KMS-11 (cell line): Measurements from ENCODE around the gene RBMY1B.
"Not testable (repeated sequence)": the region's sequence is repeated elsewhere in the genome, so short reads cannot be mapped to it uniquely, and the experiment has no call there.

Source experiments
- H2AFZ ChIP-seq: fragments of 200-600 bp; sonication (generic); 2 replicates; pipeline ENCODE4 v1.6.1; 2016; ENCODE audit warnings: antibody characterized with exemption, mixed run types, low read depth
- H3K27ac ChIP-seq: fragments of 200-600 bp; sonication (generic); 2 replicates; pipeline ENCODE4 v1.6.1; 2016; ENCODE audit warnings: mild to moderate bottlenecking, mixed run types
- H3K27me3 ChIP-seq: fragments of 200-600 bp; sonication (generic); 2 replicates; pipeline ENCODE4 v1.6.1; 2017; ENCODE audit warnings: mild to moderate bottlenecking, low read depth, mixed run types, moderate library complexity; ENCODE audit not compliant: insufficient read depth
- H3K36me3 ChIP-seq: fragments of 200-600 bp; sonication (generic); 2 replicates; pipeline ENCODE4 v1.6.1; 2017; ENCODE audit warnings: mild to moderate bottlenecking, mixed run types; ENCODE audit not compliant: insufficient read depth
- H3K4me1 ChIP-seq: fragments of 200-600 bp; sonication (generic); 2 replicates; pipeline ENCODE4 v1.6.1; 2016; ENCODE audit warnings: mild to moderate bottlenecking, low read depth, mixed run types; ENCODE audit not compliant: poor library complexity, severe bottlenecking
- H3K4me2 ChIP-seq: fragments of 200-600 bp; sonication (generic); 2 replicates; pipeline ENCODE4 v1.7.0; 2016; ENCODE audit warnings: mild to moderate bottlenecking, mixed run types
- H3K4me3 ChIP-seq: fragments of 200-600 bp; sonication (generic); IDR thresholded peaks from 2 replicates; pipeline ENCODE4 v1.6.1; 2017; ENCODE audit warnings: low read depth, low read length, mixed read lengths; ENCODE audit not compliant: insufficient read depth
- H3K79me2 ChIP-seq: fragments of 200-600 bp; sonication (generic); 2 replicates; pipeline ENCODE4 v1.6.1; 2016; ENCODE audit warnings: low read depth, mixed run types; ENCODE audit not compliant: insufficient read depth
- H3K9ac ChIP-seq: fragments of 200-600 bp; sonication (generic); 2 replicates; pipeline ENCODE4 v1.6.1; 2016; ENCODE audit warnings: mild to moderate bottlenecking, mixed run types
- H4K20me1 ChIP-seq: fragments of 200-600 bp; sonication (generic); 2 replicates; pipeline ENCODE4 v1.6.1; 2016; ENCODE audit warnings: mild to moderate bottlenecking, mixed run types; ENCODE audit not compliant: insufficient read depth
- TF ChIP-seq, protein P1 (sequence below): fragments of 200-600 bp; sonication (generic); conservative IDR thresholded peaks from 2 replicates; pipeline ENCODE4 v1.6.1; 2017; ENCODE audit warnings: low read depth, mild to moderate bottlenecking, antibody characterized with exemption, low read length, moderate library complexity, mixed read lengths

RBMY1B gene

GRCh38 chrY:21511038-21511437 lies at the start of gene RBMY1B:
TSS of gene RBMY1B (plus strand) at chrY:21511338. CDS start at chrY:21513351, 2,013 bp downstream.
- not testable (repeated sequence) for H3K9ac ChIP-seq, H3K36me3 ChIP-seq, H3K4me2 ChIP-seq, H3K27ac ChIP-seq, H3K4me1 ChIP-seq, H4K20me1 ChIP-seq, H3K79me2 ChIP-seq, H2AFZ ChIP-seq, H3K27me3 ChIP-seq, H3K4me3 ChIP-seq

- not testable (repeated sequence) for H3K4me2 ChIP-seq, H3K27ac ChIP-seq, H3K79me2 ChIP-seq, H3K9ac ChIP-seq, H3K4me3 ChIP-seq, H4K20me1 ChIP-seq, H2AFZ ChIP-seq, H3K4me1 ChIP-seq, H3K27me3 ChIP-seq, H3K36me3 ChIP-seq
These were observed 48.2 kb upstream of the RBMY1B start for GRCh38 chrY:21462915-21463314.

DNA sequence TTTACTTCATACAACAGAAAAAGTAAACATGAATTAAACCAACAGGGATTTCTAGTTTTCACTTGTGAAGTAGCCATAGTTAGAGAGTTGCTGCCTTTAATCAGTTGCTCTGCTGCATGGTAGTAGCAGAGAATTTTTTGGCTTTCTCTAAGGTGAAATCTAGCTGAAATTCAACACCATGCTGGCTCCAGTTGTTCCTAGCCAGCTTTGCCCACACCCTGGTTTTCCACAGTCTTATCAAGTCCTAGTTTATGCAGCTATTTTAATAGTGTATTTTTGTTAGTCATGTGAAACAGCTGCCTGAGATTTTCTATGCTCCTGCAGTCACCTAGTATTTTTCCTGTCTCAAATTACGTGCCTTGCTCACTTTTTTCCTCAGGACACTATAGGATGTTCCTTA lies 28.2 kb upstream of the RBMY1B start:
- H3K27me3 ChIP-seq: no peaks in the 10 kb centered on the region
- no peaks in the 10 kb centered on the region for H3K36me3 ChIP-seq
- no peak overlapping the region for H2AFZ ChIP-seq
- no peak overlapping the region for H3K9ac ChIP-seq
- H3K79me2 ChIP-seq: no peaks in the 10 kb centered on the region
- no peaks in the 10 kb centered on the region for H3K4me1 ChIP-seq
- H3K4me2 ChIP-seq: no peak overlapping the region
- TF ChIP-seq, protein P1, sequence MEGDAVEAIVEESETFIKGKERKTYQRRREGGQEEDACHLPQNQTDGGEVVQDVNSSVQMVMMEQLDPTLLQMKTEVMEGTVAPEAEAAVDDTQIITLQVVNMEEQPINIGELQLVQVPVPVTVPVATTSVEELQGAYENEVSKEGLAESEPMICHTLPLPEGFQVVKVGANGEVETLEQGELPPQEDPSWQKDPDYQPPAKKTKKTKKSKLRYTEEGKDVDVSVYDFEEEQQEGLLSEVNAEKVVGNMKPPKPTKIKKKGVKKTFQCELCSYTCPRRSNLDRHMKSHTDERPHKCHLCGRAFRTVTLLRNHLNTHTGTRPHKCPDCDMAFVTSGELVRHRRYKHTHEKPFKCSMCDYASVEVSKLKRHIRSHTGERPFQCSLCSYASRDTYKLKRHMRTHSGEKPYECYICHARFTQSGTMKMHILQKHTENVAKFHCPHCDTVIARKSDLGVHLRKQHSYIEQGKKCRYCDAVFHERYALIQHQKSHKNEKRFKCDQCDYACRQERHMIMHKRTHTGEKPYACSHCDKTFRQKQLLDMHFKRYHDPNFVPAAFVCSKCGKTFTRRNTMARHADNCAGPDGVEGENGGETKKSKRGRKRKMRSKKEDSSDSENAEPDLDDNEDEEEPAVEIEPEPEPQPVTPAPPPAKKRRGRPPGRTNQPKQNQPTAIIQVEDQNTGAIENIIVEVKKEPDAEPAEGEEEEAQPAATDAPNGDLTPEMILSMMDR: no peak
- H4K20me1 ChIP-seq: no peaks in the 10 kb centered on the region
- no peak overlapping the region for H3K27ac ChIP-seq
- H3K4me3 ChIP-seq: no peak overlapping the region

DNA sequence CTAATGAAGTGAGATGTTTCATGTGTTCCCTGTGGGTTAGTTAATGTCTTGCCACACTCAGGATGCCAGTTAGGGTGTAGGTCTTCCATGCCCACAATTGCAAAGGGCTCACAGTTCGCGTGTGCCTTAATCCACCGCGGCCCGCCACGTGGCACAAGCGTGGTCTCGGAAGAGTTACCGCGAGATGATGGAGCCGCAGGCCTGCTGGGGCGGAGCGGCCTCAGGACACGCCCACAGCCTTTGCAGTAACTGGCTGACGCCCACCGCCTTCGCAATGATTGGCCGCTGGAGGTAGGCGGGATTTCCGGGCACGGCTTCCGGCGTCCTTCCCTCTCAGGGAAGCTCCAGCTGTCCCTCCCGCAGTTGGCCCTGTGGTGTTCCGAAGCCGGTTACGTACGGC lies 23.4 kb downstream of the RBMY1B start, which contains the start of gene RBMY1A1:
RBMY1A1 (plus strand) TSS at position 301 of the 400 bp plus-strand sequence. CDS start 2,013 bp downstream, outside the sequence.
- H3K9ac ChIP-seq, H3K4me2 ChIP-seq, H3K27me3 ChIP-seq, H3K79me2 ChIP-seq, H3K36me3 ChIP-seq, H3K4me3 ChIP-seq, H3K4me1 ChIP-seq, H2AFZ ChIP-seq, H4K20me1 ChIP-seq, H3K27ac ChIP-seq: not testable (repeated sequence)

DNA sequence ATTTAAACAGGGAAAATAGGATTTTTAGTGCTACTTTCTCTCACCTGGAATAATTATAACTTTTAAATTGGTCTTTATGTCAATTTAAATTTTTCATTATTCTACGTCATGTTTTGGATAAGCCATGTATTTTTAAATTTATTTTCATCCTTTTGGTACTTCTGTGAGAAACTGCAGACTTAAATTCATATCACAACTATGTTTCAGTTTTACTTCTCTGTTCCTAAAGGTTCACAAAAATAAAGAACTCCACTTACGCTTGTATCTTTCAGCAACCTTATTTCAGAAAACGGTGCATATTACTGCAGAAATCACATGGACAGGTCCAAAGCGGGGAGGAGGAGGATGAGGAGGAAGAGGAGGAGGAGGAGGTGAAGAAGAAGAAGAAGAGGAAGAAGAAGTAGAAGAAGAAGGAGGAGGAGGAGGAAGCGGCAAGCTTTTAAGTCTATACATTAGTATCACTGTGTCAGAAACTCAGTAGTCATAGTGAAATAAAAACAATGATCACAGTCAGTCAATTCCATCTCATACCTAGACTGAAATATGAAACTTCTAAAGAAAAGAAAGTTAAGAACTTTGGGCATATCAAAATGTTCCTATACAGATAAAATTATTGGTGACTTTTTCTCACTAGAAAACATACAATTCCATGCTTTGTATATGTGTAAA lies 48.3 kb downstream of the RBMY1B start:
- H3K4me3 ChIP-seq, H3K27ac ChIP-seq, H3K79me2 ChIP-seq, H3K36me3 ChIP-seq, H4K20me1 ChIP-seq, H3K27me3 ChIP-seq, H3K9ac ChIP-seq, H3K4me2 ChIP-seq, H2AFZ ChIP-seq, H3K4me1 ChIP-seq: not testable (repeated sequence)
